ENCODE results near the gene TMEM63B. TPM values are rescaled to one million over a fixed set of nuclear protein-coding genes. Genes with fewer than 3 reads are reported as not detected.

TMEM63B gene
- total RNA-seq: 10 to 100 TPM; 11.3 to 32.0 (median 23.9) TPM

DNA sequence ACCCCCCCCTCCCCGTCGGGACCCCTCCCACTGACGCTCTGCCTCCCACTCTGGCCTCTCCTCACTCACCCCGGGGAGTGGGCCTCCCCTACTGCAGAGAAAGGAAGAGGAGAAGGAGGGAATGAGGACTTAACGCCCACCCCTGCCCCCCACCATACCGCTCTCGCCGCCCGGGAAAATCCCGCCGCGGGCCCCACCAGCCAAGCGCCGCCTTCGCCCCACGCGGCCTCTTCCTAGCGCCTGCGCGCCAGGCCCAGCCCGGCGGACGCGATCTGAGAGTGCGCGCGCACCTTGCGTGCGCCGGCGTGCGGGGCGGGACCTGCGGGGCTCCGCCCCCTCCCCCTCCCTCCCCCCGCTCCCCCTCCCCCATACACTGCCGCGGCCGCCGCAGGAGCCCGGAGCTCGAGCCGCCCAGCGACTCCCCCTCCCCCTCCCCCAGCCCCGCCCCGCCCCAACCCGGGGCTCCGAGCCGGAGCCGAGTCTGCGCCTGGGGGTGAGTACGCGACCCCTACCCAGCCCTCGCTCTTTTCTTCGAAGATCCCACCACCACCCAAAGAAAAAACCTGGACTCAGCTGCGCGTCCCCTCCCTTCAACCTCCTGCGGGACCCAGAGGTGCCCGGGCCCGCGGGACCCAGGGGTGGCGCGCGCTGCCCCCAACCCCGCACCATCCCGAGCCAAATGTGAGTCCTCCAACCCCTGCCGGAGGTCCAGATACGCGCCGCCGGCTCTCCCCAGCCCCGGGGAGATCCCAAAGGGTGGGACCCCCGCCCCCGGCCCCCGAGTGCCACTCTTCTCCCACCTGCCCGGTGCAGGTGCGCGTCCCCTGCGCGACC lies at the start of gene TMEM63B, which contains the start of gene MRPL14:
TMEM63B (plus strand) TSS at position 369 of the 834 bp plus-strand sequence. CDS start 7,031 bp downstream, outside the sequence.
MRPL14 (minus strand) TSS at position 267 of the 834 bp plus-strand sequence. CDS start 10,841 bp downstream, outside the sequence.
- Histone ChIP-seq H3K4me1 (peaks cover 0 to 63% (median 31%) of the 10 kb centered on the region in 3 donors), H3K36me3 (no peaks in the 10 kb centered on the region), H3K27ac (peak within 1 kb of the TSS; percentile 87 to 93 (median 90)), H3K4me3 (peak within 1 kb of the TSS; percentile 86 to 90), H3K9me3 (no peaks in the 10 kb centered on the region), H3K27me3 (no peaks in the 10 kb centered on the region)
- WGBS, 2 donors (ENCODE audit: low coverage in 1 of 2): 0% methylated on average over 6 of the region's 80 CpGs; no CpG with 5 or more reads in 1 of the 2 donors
- peak; percentile 95 for ATAC-seq
- TF ChIP-seq POLR2AphosphoS5 (IDR thresholded peaks at IDR 0.05): peak; percentile 72
- TF ChIP-seq EP300 (IDR thresholded peaks at IDR 0.05): no peak
- TF ChIP-seq CTCF (IDR thresholded peaks at IDR 0.05): peak in 1 of 4 experiments; percentile 11
- peak; percentile 53 to 56 for TF ChIP-seq POLR2A (IDR thresholded peaks at IDR 0.05)

DNA sequence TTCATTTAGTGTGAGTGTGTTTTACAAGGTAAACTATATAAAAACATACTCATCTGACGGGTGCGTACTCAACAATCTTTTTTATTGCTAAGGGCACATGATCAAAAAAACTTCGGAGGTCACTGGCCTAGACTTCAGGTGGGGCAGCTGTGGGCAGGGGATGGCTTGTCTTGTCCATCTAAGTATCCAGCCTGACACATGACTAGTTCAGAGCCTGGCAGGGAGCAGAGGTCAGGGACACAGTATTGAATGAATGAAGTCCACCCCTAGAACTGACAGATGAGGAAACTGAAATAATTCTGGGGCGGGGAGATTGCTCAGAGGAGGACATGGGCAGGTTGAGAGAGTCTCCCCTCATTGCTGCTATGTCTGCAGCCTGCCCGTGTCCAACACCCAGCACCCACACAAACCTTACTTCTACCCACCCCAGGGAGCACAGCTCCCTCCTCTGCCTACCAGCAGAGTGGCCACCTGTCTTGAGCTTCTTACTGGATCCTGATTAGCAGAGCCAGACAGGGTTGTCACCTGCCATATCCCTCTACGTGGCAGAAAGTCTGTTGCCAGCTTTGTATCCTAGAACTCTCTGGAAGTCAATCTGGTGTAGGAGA lies 49.0 kb upstream of the TMEM63B start:
- H3K4me3 ChIP-seq: no peak overlapping the region
- H3K36me3 ChIP-seq: no peaks in the 10 kb centered on the region
- no peaks in the 10 kb centered on the region for H3K9me3 ChIP-seq
- no peak for ATAC-seq
- TF ChIP-seq POLR2A (IDR thresholded peaks at IDR 0.05) (no peak), POLR2AphosphoS5 (IDR thresholded peaks at IDR 0.05) (no peak), EP300 (IDR thresholded peaks at IDR 0.05) (no peak), CTCF (IDR thresholded peaks at IDR 0.05) (no peak)
- H3K27ac ChIP-seq: no peak overlapping the region
- no peaks in the 10 kb centered on the region for H3K27me3 ChIP-seq
- 94% methylated on average over 5 of the region's 6 CpGs; no CpG with 5 or more reads in 1 of the 2 donors for WGBS, 2 donors (ENCODE audit: low coverage in 1 of 2)
- H3K4me1 ChIP-seq: peaks cover 0 to 50% (median 29%) of the 10 kb centered on the region in 3 donors

DNA sequence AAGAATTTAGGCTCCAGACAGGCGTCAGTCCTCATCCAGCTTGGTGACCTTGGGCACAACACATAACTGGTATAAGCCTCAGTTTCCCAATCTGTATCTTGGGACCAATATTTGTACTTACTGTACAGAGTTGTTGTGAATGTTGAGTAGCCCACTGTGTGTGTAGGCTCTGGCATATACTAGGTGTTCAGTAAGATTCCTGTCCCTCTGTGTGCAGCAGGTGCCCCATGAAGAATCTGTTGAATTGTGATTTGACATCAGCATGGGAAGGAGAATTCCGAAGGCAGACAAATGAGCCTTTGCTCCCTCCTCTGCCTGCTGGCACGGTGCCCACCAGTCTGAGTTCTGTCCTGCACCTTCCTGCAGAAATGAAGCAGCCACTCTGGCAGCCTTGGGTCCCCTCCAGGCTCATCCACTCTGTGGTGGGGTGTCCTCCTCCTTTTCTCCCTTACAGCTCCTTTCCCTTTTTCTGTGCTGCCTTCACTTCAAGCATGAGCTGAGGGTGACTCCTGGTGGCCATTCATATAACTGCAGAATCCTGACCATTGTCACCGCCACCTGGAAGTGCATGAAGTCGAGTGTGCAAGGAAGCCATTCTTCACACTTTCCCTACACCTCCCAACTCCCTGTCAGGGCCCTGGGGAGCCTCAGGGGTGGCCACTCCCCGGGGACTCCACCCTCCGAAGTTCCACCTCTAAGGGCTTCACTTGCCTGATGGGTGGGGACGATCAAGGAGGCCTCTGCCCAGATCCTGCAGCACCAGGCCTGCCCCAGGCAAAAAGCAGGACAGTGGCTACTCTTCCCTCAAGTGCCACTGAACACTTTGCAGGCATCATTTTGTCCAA lies 48.3 kb upstream of the TMEM63B start:
- Histone ChIP-seq H3K27ac (no peak overlapping the region), H3K36me3 (no peaks in the 10 kb centered on the region), H3K27me3 (no peaks in the 10 kb centered on the region), H3K9me3 (no peaks in the 10 kb centered on the region), H3K4me3 (no peak overlapping the region), H3K4me1 (peaks cover 0 to 43% (median 22%) of the 10 kb centered on the region in 3 donors)
- 23 to 25% methylated on average over 3 to 4 of the region's 8 CpGs for WGBS, 2 donors (ENCODE audit: low coverage in 1 of 2)
- TF ChIP-seq POLR2AphosphoS5 (IDR thresholded peaks at IDR 0.05) (peak; percentile 20), POLR2A (IDR thresholded peaks at IDR 0.05) (no peak), CTCF (IDR thresholded peaks at IDR 0.05) (peak in 3 of 4 experiments; percentile 96 to 98 (median 98)), EP300 (IDR thresholded peaks at IDR 0.05) (no peak)
- ATAC-seq: peak; percentile 54

DNA sequence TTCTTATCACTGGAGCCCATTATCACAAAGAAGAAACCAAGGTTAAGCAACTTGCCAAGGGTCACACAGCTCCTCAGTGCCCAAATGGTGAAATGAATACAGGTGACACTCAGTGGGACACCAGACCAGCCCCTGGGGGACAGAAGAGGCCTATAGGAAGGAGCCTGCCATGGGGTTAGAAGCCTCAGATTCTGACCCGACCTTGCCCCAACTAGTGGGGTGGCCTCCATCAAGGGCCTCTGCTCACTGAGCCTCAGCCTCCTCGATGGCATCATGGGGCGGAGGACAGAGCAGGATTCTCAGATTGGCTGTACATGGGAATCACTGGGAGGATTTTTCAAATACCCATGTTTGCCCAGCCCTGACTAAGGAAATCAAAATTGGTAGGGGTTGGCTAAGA lies 47.7 kb upstream of the TMEM63B start:
- no peak overlapping the region for H3K27ac ChIP-seq
- no peak for ATAC-seq
- no peak overlapping the region for H3K4me3 ChIP-seq
- peaks cover 0 to 37% (median 16%) of the 10 kb centered on the region in 3 donors for H3K4me1 ChIP-seq
- H3K36me3 ChIP-seq: no peaks in the 10 kb centered on the region
- H3K27me3 ChIP-seq: no peaks in the 10 kb centered on the region
- no peaks in the 10 kb centered on the region for H3K9me3 ChIP-seq
- no peak for TF ChIP-seq POLR2A (IDR thresholded peaks at IDR 0.05)
- TF ChIP-seq CTCF (IDR thresholded peaks at IDR 0.05): no peak
- no peak for TF ChIP-seq POLR2AphosphoS5 (IDR thresholded peaks at IDR 0.05)
- no peak for TF ChIP-seq EP300 (IDR thresholded peaks at IDR 0.05)
- WGBS, 2 donors (ENCODE audit: low coverage in 1 of 2): 92% methylated on average over 2 of the region's 3 CpGs; no CpG with 5 or more reads in 1 of the 2 donors
